BJ (cell line): ENCODE measurements around the gene CXCL17. TPM values are rescaled to one million over a fixed set of nuclear protein-coding genes. Genes with fewer than 3 reads are reported as not detected.

ENCODE experiments used
- CTCF ChIA-PET: fragments of 350-600 bp; formaldehyde crosslinking; extraction: SDS; loops from one replicate; lab custom pipeline; 2021; ENCODE audit warnings: antibody characterized with exemption, inconsistent platforms; lab: Yijun Ruan, JAX
- POLR2A ChIA-PET: fragments of 300-600 bp; sonication (Branson Sonifier 250); formaldehyde crosslinking; extraction: SDS; loops from one replicate; lab custom pipeline; 2021; ENCODE audit warnings: antibody characterized with exemption; lab: Charles Lee
- DNase-seq: peaks from one replicate; pipeline ENCODE4 v3.0.0-alpha.2; 2011; ENCODE audit warnings: low read depth
- H3K27me3 ChIP-seq: 2 replicates; pipeline ENCODE4 v1.6.0; 2011; ENCODE audit warnings: low read length; ENCODE audit not compliant: control insufficient read depth, insufficient read depth
- H3K36me3 ChIP-seq: 2 replicates; pipeline ENCODE4 v1.5.1; 2011; ENCODE audit warnings: low read length; ENCODE audit not compliant: control insufficient read depth, insufficient read depth
- H3K4me3 ChIP-seq: 2 replicates; pipeline ENCODE4 v1.5.1; 2011; ENCODE audit warnings: low read depth, mild to moderate bottlenecking, control low read depth, low read length
- polyA plus RNA-seq: library from polyadenylated mRNA; depleted of rRNA; stranded (reverse); fragments of >200 nt; gene quantifications from 2 replicates; pipeline ENCODE4 v1.2.3, GENCODE V29; 2011
- TF ChIP-seq, protein P1 (sequence below): IDR thresholded peaks from 2 replicates; pipeline ENCODE4 v1.5.1; 2011; ENCODE audit warnings: low read depth, mild to moderate bottlenecking, control low read depth, inconsistent platforms, low read length, moderate library complexity; ENCODE audit not compliant: insufficient read depth

Gene CXCL17
- polyA plus RNA-seq, 1 experiment = not detected

- CTCF ChIA-PET = interaction anchor here (0.5 to 2.7 kb wide), 7 partner anchors 11 to 533 kb away, joined by 3 to 14 read pairs (median 4); no protein-coding TSS in a partner anchor
These were observed 30.1 kb downstream of the CXCL17 start for GRCh38 chr19:42412661-42413076.

DNA sequence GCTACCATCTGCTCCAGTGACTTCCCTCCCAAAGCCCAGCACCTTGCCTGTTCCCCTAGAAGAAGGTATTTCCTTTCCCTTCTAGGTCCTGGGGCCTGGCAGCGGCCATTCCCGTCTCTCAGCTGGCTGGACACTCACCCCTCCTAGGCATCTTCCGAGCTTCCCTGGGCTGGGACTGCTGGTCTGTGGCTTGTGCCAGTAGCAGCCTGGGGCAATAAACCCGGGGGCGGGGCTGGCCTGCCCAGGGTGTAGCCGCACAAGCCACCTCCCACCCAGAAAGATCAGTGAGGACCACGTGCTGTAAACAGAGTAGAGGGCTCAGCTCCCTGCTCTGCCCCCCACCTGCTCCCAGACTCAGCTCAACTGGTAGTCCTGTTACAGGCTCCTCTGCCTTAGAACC lies 30.5 kb downstream of the CXCL17 start:
- H3K27me3 ChIP-seq = no peaks in the 10 kb centered on the region
- DNase-seq = no peak
- ChIA-PET CTCF (interaction anchor here (0.5 to 2.7 kb wide), 8 partner anchors 8 to 534 kb away, joined by 3 to 14 read pairs (median 4); no protein-coding TSS in a partner anchor), POLR2A (no interaction called here)
- H3K4me3 ChIP-seq = no peak overlapping the region
- peaks cover 3% of the 10 kb centered on the region for H3K36me3 ChIP-seq
- TF ChIP-seq, protein P1, sequence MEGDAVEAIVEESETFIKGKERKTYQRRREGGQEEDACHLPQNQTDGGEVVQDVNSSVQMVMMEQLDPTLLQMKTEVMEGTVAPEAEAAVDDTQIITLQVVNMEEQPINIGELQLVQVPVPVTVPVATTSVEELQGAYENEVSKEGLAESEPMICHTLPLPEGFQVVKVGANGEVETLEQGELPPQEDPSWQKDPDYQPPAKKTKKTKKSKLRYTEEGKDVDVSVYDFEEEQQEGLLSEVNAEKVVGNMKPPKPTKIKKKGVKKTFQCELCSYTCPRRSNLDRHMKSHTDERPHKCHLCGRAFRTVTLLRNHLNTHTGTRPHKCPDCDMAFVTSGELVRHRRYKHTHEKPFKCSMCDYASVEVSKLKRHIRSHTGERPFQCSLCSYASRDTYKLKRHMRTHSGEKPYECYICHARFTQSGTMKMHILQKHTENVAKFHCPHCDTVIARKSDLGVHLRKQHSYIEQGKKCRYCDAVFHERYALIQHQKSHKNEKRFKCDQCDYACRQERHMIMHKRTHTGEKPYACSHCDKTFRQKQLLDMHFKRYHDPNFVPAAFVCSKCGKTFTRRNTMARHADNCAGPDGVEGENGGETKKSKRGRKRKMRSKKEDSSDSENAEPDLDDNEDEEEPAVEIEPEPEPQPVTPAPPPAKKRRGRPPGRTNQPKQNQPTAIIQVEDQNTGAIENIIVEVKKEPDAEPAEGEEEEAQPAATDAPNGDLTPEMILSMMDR = no peak

More at GRCh38 chr19:42412661-42413076, 30.1 kb downstream of the CXCL17 start:
- POLR2A ChIA-PET = no interaction called here
- Histone ChIP-seq H3K4me3 (no peak overlapping the region), H3K27me3 (no peaks in the 10 kb centered on the region), H3K36me3 (peaks cover 2% of the 10 kb centered on the region)
- TF ChIP-seq, protein P1 = no peak
- DNase-seq = no peak

GRCh38 chr19:42411581-42412178 lies 31.1 kb downstream of the CXCL17 start:
- no peak for DNase-seq
- POLR2A ChIA-PET = no interaction called here
- Histone ChIP-seq H3K27me3 (no peaks in the 10 kb centered on the region), H3K36me3 (peaks cover 4% of the 10 kb centered on the region), H3K4me3 (no peak overlapping the region)
- CTCF ChIA-PET = interaction anchor here (0.7 to 2.7 kb wide), 9 partner anchors 8 to 29 kb away, joined by 3 to 14 read pairs (median 4); no protein-coding TSS in a partner anchor
- TF ChIP-seq, protein P1 = no peak

DNA sequence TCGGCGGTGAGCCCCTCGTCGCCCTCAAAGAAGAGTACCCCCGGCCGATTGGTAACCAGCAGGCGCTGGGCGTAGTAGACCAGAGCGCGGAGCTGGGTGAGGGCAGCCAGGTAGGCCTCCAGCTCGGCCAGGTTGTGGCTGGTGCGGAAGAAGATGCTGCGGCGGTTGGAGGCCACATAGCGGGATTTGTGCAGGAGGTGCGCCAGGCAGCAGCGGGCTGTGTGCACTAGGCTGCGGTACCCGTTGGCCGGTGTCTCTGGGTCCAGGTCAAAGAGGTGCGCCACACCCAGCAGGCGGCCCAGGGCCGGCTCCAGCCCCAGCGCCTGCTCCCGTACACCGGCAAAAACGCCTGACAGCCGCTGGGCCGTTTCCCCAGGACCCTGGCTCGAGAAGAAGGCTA lies 32.4 kb downstream of the CXCL17 start:
- TF ChIP-seq, protein P1 = no peak
- ChIA-PET CTCF (interaction anchor here (0.7 to 2.3 kb wide), 5 partner anchors 10 to 28 kb away, joined by 3 to 8 read pairs (median 4); no protein-coding TSS in a partner anchor), POLR2A (no interaction called here)
- H3K4me3 ChIP-seq = no peak overlapping the region
- no peak for DNase-seq
- no peaks in the 10 kb centered on the region for H3K27me3 ChIP-seq
- H3K36me3 ChIP-seq = peaks cover 4% of the 10 kb centered on the region

DNA sequence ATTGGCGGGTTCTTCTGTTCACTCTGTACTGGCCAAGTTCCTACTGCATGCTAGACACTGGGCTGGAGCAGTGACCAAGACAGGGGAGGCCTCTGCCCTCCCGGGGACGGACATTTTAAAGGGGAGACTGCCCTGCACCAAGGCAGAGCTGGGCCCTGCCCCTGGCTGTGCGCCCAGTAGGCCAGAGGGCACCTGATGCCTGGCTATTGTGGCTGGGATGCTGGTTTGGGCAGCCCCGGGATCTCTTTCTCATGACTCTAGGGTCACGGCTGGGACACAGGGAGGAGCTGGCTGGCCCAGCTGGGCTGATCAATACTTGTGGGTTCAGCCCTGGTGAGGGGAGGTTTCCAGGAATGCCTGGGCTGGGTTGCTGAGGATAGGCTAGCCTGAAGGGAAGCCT lies 33.3 kb downstream of the CXCL17 start:
- Histone ChIP-seq H3K4me3 (no peak overlapping the region), H3K36me3 (peaks cover 4% of the 10 kb centered on the region), H3K27me3 (no peaks in the 10 kb centered on the region)
- TF ChIP-seq, protein P1 = no peak
- CTCF ChIA-PET = interaction anchor here (1.4 to 2.3 kb wide), 2 partner anchors 9 to 29 kb away, joined by 7 to 8 read pairs; no protein-coding TSS in a partner anchor
- POLR2A ChIA-PET = no interaction called here
- DNase-seq = no peak
